Hepatocyte (in vitro differentiated cells): ENCODE measurements around the gene CHST14. TPM values are rescaled to one million over a fixed set of nuclear protein-coding genes. Genes with fewer than 3 reads are reported as not detected.

Experiments used
- DNase-seq: peaks from one replicate; pipeline ENCODE4 v3.0.0-alpha.2; 2016; ENCODE audit warnings: low spot score
- H2AFZ ChIP-seq: fragments of 200-600 bp; sonication (generic); 2 replicates; pipeline ENCODE4 v1.6.0; 2016; ENCODE audit warnings: antibody characterized with exemption, mild to moderate bottlenecking
- H3K27ac ChIP-seq: fragments of 200-600 bp; sonication (generic); 2 replicates; pipeline ENCODE4 v1.5.1; 2016; ENCODE audit warnings: mild to moderate bottlenecking
- H3K27me3 ChIP-seq: fragments of 200-600 bp; sonication (generic); 2 replicates; pipeline ENCODE4 v1.6.1; 2016
- H3K36me3 ChIP-seq: fragments of 200-600 bp; sonication (generic); replicated peaks from 2 replicates; pipeline ENCODE4 v1.5.1; 2016; ENCODE audit warnings: low read depth; ENCODE audit not compliant: insufficient read depth
- H3K4me1 ChIP-seq: fragments of 200-600 bp; sonication (generic); 2 replicates; pipeline ENCODE4 v1.5.1; 2016; ENCODE audit warnings: mild to moderate bottlenecking, moderate library complexity; ENCODE audit not compliant: insufficient read depth
- H3K4me2 ChIP-seq: fragments of 200-600 bp; sonication (generic); 2 replicates; pipeline ENCODE4 v1.6.0; 2016
- H3K4me3 ChIP-seq: fragments of 200-600 bp; sonication (generic); 2 replicates; pipeline ENCODE4 v1.5.1; 2016; ENCODE audit warnings: mild to moderate bottlenecking
- H3K79me2 ChIP-seq: fragments of 200-600 bp; sonication (generic); 2 replicates; pipeline ENCODE4 v1.6.0; 2017; ENCODE audit warnings: mild to moderate bottlenecking
- H3K9me2 ChIP-seq: fragments of 200-600 bp; sonication (generic); replicated peaks from 2 replicates; pipeline ENCODE4 v1.6.0; 2017; ENCODE audit warnings: mild to moderate bottlenecking; ENCODE audit not compliant: insufficient read depth
- H3K9me3 ChIP-seq: fragments of 200-600 bp; sonication (generic); 2 replicates; pipeline ENCODE4 v1.5.1; 2016; ENCODE audit warnings: low read depth, mild to moderate bottlenecking
- H4K20me1 ChIP-seq: fragments of 200-600 bp; sonication (generic); 2 replicates; pipeline ENCODE4 v1.6.0; 2016; ENCODE audit warnings: mild to moderate bottlenecking; ENCODE audit not compliant: insufficient read depth, poor library complexity, severe bottlenecking
- EZH2 ChIP-seq: fragments of 200-600 bp; sonication (generic); IDR thresholded peaks from 2 replicates; pipeline ENCODE4 v1.6.1; 2016; ENCODE audit warnings: antibody characterized with exemption, mild to moderate bottlenecking, borderline replicate concordance
- EZH2phosphoT487 ChIP-seq: fragments of 200-600 bp; sonication (generic); IDR thresholded peaks from one replicate; pipeline ENCODE4 v1.6.1; 2018; ENCODE audit warnings: antibody characterized with exemption, mild to moderate bottlenecking, low read depth, moderate library complexity; ENCODE audit not compliant: unreplicated experiment, severe bottlenecking
- whole genome bisulfite sequencing: methylation state at CpG from one replicate; pipeline ENCODE4 v1.1.6; 2016; ENCODE audit warnings: low lambda C conversion rate; ENCODE audit errors: missing lambda C conversion rate; 5-methylcytosine and 5-hydroxymethylcytosine counted together
- polyA plus RNA-seq: library from polyadenylated mRNA; unstranded; fragments of >200 nt; fragmentation: Nextera tagmentation; extraction: Ambion mirVana; gene quantifications from 2 replicates; pipeline ENCODE4 v1.2.1, GENCODE V29; 2016
- total RNA-seq: library from RNA; depleted of rRNA; stranded (reverse); fragments of >200 nt; gene quantifications from 2 replicates; pipeline ENCODE4 v1.2.3, GENCODE V29; 2014
- TF ChIP-seq, protein P1 (sequence below): fragments of 200-600 bp; sonication (generic); IDR thresholded peaks from 2 replicates; pipeline ENCODE4 v1.5.1; 2016; ENCODE audit warnings: antibody characterized with exemption, mild to moderate bottlenecking; ENCODE audit not compliant: poor library complexity

Gene CHST14
- total and polyA plus RNA-seq, 2 experiments from 2014 or later, result 15.7 to 16.6 TPM

DNA sequence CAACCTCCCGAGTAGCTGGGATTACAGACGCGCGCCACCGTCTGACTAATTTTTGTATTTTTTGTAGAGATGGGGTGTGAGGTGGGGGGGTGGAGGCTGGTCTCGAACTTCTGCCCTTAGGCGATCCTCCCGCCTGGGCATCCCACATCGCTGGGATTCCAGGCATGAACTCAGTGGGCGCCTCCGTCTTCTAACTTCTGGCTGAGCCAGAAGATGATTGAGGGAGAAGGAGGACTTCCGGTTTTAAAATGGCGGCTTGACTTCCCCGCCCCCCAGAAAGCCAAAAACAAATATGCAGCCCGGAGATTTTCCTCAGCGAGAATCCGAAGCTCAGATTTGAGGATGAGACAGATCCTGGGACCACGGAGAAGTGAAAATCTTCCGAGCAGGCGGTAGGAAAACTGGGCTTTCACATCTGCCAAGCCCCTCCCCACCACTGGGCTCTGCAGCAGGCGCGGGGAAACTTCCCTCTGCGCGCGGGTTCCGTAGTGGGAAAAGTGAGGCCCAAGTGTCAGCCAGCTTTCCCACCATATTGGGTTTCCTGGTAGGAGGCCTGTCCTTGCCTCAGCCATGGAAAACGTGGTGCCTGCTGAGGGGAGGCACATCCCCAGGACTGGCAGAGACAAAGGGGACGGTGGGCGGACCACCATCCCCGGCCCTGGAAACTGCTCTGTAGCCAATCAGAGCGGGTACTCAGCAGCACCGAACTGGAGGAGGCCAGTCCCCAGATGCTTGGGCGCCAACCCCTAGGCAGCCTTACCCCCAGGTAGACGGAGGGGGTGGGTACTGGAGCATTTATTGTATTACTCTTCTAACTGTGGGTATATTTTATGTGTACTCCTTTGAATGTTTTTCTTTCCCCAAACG is 17.3 kb downstream of the CHST14 start:
- Histone ChIP-seq H3K4me1 (no peaks in the 10 kb centered on the region), H3K79me2 (no peaks in the 10 kb centered on the region), H3K27me3 (no peaks in the 10 kb centered on the region), H3K9me2 (no peaks in the 10 kb centered on the region), H3K36me3 (no peaks in the 10 kb centered on the region), H3K27ac (no peak overlapping the region), H2AFZ (no peak overlapping the region), H3K4me2 (no peak overlapping the region), H4K20me1 (no peaks in the 10 kb centered on the region), H3K4me3 (no peak overlapping the region), H3K9me3 (no peaks in the 10 kb centered on the region)
- TF ChIP-seq EZH2phosphoT487 (no peak), EZH2 (no peak)
- TF ChIP-seq, protein P1, sequence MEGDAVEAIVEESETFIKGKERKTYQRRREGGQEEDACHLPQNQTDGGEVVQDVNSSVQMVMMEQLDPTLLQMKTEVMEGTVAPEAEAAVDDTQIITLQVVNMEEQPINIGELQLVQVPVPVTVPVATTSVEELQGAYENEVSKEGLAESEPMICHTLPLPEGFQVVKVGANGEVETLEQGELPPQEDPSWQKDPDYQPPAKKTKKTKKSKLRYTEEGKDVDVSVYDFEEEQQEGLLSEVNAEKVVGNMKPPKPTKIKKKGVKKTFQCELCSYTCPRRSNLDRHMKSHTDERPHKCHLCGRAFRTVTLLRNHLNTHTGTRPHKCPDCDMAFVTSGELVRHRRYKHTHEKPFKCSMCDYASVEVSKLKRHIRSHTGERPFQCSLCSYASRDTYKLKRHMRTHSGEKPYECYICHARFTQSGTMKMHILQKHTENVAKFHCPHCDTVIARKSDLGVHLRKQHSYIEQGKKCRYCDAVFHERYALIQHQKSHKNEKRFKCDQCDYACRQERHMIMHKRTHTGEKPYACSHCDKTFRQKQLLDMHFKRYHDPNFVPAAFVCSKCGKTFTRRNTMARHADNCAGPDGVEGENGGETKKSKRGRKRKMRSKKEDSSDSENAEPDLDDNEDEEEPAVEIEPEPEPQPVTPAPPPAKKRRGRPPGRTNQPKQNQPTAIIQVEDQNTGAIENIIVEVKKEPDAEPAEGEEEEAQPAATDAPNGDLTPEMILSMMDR, result no peak
- WGBS, result 96% methylated on average over 35 of the region's 35 CpGs
- DNase-seq, result no peak

DNA sequence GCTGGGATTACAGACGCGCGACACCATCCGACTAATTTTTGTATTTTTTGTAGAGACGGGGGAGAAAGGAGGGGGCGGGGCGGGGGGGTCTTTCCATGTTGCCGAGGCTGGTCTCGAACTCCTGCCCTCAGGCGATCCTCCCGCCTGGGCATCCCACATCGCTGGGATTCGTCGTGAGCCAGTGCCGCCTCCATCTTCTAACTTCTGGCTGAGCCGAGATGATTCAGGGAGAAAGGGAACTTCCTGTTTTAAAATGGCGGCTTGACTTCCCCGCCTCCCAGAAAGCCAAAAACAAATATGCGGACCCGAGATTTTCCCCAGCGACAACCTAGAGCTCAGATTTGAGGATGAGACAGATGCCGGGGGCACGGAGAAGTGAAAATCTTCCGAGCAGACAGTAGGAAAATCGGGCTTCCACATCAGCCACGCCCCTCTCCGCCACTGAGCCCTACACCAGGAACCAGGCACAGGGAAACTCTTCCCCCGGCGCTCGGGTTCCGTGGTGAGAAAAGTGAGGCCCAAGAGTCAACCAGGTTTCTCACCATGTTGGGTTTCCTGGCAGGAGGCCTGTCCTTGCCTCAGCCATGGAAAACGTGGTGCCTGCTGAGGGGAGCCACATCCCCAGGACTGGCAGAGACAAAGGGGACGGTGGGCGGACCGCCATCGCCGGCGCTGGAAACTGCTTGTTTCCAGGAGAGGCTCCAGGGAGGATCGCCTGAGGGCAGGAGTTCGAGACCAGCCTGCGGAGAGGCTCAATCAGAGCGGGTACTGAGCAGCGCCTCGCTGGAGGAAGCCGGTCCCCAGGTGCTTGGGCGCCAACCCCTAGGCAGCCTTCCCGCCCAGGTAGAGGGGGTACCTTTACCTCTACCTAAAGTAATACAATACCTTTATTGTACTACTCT is 18.7 kb downstream of the CHST14 start:
- TF ChIP-seq EZH2phosphoT487 (no peak), EZH2 (no peak)
- TF ChIP-seq, protein P1, result no peak
- no peak overlapping the region for H3K4me3 ChIP-seq
- H3K4me2 ChIP-seq, result no peak overlapping the region
- no peaks in the 10 kb centered on the region for H4K20me1 ChIP-seq
- 96% methylated on average over 39 of the region's 47 CpGs for WGBS
- no peak overlapping the region for H2AFZ ChIP-seq
- no peaks in the 10 kb centered on the region for H3K9me2 ChIP-seq
- no peak for DNase-seq
- no peaks in the 10 kb centered on the region for H3K79me2 ChIP-seq
- no peaks in the 10 kb centered on the region for H3K36me3 ChIP-seq
- no peaks in the 10 kb centered on the region for H3K4me1 ChIP-seq
- no peaks in the 10 kb centered on the region for H3K27me3 ChIP-seq
- no peaks in the 10 kb centered on the region for H3K9me3 ChIP-seq
- no peak overlapping the region for H3K27ac ChIP-seq

DNA sequence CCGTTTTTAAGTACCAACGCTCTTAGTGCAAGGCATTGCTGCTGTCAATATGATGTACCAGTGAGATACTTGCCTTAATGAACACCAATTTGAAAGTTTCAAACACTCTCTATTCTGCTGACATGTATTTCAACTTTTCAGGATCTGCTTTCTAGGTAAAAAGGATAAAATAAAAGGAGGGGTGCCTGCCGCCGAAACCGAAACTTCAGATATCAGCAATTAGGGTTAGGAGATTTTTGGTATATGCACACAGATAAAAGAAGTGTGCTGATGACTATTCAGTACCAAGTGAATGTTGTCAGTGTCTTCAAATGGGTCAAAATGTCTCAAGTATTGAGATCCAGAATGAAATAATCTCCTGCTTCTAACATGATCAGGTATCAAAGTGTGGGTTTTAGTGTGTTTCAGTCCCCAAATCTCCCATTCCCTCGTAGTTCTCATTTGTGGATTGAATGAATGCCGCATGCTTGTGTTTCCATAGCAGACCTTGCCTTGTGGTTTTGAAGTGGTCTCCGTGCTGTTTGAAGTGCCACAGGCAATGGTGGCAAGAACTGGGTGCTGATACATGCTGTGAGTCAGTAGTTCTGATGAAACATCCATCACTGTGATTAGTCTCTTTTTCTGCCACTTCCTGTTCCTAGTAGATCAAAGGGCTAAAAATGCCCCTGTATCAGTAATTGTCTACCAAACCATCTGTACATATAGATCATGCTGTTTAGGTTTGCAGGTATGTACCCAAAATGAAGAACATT is 22.5 kb downstream of the CHST14 start:
- Histone ChIP-seq H3K27me3 (no peaks in the 10 kb centered on the region), H3K36me3 (no peaks in the 10 kb centered on the region), H3K9me3 (no peaks in the 10 kb centered on the region), H4K20me1 (no peaks in the 10 kb centered on the region), H3K79me2 (no peaks in the 10 kb centered on the region), H2AFZ (no peak overlapping the region), H3K4me1 (no peaks in the 10 kb centered on the region), H3K4me3 (no peak overlapping the region), H3K4me2 (no peak overlapping the region), H3K27ac (no peak overlapping the region), H3K9me2 (no peaks in the 10 kb centered on the region)
- no peak for TF ChIP-seq EZH2phosphoT487
- TF ChIP-seq EZH2, result no peak
- TF ChIP-seq, protein P1, result no peak
- no peak for DNase-seq
- WGBS, result 87% methylated on average over 8 of the region's 8 CpGs
